Activated B cell treated with CpG ODN at 0.5 μM for 24 hours (primary cell): ENCODE results near the gene FRMD3. TPM values are rescaled to one million over a fixed set of nuclear protein-coding genes. Genes with fewer than 3 reads are reported as not detected.

ENCODE experiments used
- ATAC-seq: fragments of 200-7000 bp; cut with Tn5 transposase; one replicate; pipeline ENCODE4 v1.10.0; 2021; ENCODE audit warnings: low read depth, mild to moderate bottlenecking, moderate library complexity
- CTCF ChIA-PET: fragments of 350-600 bp; sonication (Branson Sonifier 250); formaldehyde crosslinking; loops from one replicate; lab custom pipeline; 2021; ENCODE audit warnings: antibody characterized with exemption; lab: Charles Lee
- POLR2A ChIA-PET: fragments of 350-600 bp; sonication (Branson Sonifier 250); formaldehyde crosslinking; loops from one replicate; lab custom pipeline; 2021; ENCODE audit warnings: antibody characterized with exemption; lab: Charles Lee
- DNase-seq: peaks from one replicate; pipeline ENCODE4 v3.0.0; 2022
- H3K27ac Mint-ChIP-seq: one replicate; pipeline ENCODE4 v1.8.0; 2020; ENCODE audit warnings: mixed read lengths
- H3K27me3 Mint-ChIP-seq: one replicate; pipeline ENCODE4 v1.8.0; 2021; ENCODE audit warnings: mixed read lengths
- H3K36me3 Mint-ChIP-seq: one replicate; pipeline ENCODE4 v1.8.0; 2021; ENCODE audit warnings: low read depth, mixed read lengths
- H3K4me1 Mint-ChIP-seq: one replicate; pipeline ENCODE4 v1.8.0; 2021; ENCODE audit warnings: mixed read lengths
- H3K4me3 Mint-ChIP-seq: one replicate; pipeline ENCODE4 v1.8.0; 2020; ENCODE audit warnings: mild to moderate bottlenecking, mixed read lengths
- H3K9me3 Mint-ChIP-seq: one replicate; pipeline ENCODE4 v1.8.0; 2020; ENCODE audit warnings: mixed read lengths
- CTCF ChIP-seq: fragments of 200-600 bp; IDR thresholded peaks from one replicate; pipeline ENCODE4 v1.8.0; 2022; ENCODE audit warnings: antibody characterized with exemption, mild to moderate bottlenecking
- intact Hi-C: fragments of 100-400 bp; cut with micrococcal nuclease; formaldehyde crosslinking; loops from one replicate; pipeline ENCODE4 v1.15.1; 2024
- total RNA-seq: library from RNA; stranded (reverse); gene quantifications from 2 replicates; pipeline ENCODE4 v1.2.3, GENCODE V29; 2022

Gene FRMD3
- total RNA-seq, 1 donor from 2014 or later, result 0.91 TPM

- ATAC-seq, result no peak
- ChIA-PET CTCF (no interaction called here), POLR2A (no interaction called here)
These were observed 341.3 kb downstream of the FRMD3 start for GRCh38 chr9:83196946-83197345.

More at GRCh38 chr9:83196946-83197345, 341.3 kb downstream of the FRMD3 start:
- peaks cover 9% of the 10 kb centered on the region for H3K27me3 Mint-ChIP-seq
- H3K4me3 Mint-ChIP-seq, result no peak overlapping the region
- TF ChIP-seq CTCF, result no peak
- DNase-seq, result no peak
- H3K27ac Mint-ChIP-seq, result no peak overlapping the region
- no peaks in the 10 kb centered on the region for H3K9me3 Mint-ChIP-seq
- intact Hi-C loops, result loop anchor here (10.0 kb wide), 1 partner anchor 62 kb away; no protein-coding TSS in a partner anchor
- no peaks in the 10 kb centered on the region for H3K4me1 Mint-ChIP-seq
- H3K36me3 Mint-ChIP-seq, result no peaks in the 10 kb centered on the region

Other genes starting within 250 kb of the FRMD3 start
- gene IDNK, start 84.7 kb upstream of the FRMD3 start, total RNA-seq, result 7.9 and 8.4 TPM in 2 replicates
- gene UBQLN1, start 169.6 kb upstream of the FRMD3 start, total RNA-seq, result 84.4 and 96.8 TPM in 2 replicates